Stimulated activated naive CD4-positive, alpha-beta T cell treated with Interleukin-2 at 50 U/mL for 16 hours (primary cell): ENCODE results near the gene AGPAT4.

Source experiments
- DNase-seq: peaks from one replicate; lab custom pipeline; 2025; lab: John Stamatoyannopoulos, UW

The AGPAT4 gene

GRCh38 chr6:161254464-161255253, 19.2 kb downstream of the AGPAT4 start:
- DNase-seq: no peak

DNA sequence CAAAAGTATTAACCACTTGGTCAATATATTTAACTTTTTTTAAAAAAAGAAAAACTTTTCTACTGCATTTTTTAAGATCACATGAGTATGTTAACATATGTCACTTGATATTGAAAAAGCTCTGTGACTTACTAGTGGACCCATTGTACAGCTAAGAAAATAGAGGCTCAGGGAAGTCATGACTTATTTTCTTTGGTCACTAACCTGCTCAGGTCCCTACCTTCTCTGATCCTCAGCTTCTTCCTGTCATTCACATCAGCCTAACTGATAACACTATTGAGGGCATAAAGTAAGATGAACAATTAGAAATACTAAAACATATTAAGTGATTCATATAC, 19.8 kb downstream of the AGPAT4 start:
- no peak for DNase-seq

GRCh38 chr6:161251345-161251744, 22.5 kb downstream of the AGPAT4 start:
- no peak for DNase-seq

- DNase-seq: no peak
Observed at GRCh38 chr6:161249327-161249726, 24.5 kb downstream of the AGPAT4 start.

DNA sequence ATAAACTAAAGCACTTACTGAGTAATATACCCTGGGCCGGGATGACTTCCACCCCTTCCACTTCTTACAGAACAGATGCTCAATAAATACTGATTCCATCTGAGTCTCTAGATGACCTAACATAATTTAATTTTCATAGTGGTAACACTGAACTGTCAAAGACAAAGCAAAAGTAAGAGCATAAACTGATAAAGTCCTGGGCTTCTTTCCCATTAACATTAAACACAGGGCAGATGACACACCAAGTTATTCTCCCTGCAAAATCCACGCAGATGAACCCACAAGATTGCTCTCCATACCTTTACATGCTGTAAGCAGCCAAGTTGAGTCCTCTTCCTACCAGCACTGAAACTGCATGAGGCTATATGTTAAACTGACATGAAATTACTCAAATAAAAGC, 27.1 kb downstream of the AGPAT4 start:
- no peak for DNase-seq

- DNase-seq: no peak
Observed at GRCh38 chr6:161245363-161245762, 28.5 kb downstream of the AGPAT4 start.

DNA sequence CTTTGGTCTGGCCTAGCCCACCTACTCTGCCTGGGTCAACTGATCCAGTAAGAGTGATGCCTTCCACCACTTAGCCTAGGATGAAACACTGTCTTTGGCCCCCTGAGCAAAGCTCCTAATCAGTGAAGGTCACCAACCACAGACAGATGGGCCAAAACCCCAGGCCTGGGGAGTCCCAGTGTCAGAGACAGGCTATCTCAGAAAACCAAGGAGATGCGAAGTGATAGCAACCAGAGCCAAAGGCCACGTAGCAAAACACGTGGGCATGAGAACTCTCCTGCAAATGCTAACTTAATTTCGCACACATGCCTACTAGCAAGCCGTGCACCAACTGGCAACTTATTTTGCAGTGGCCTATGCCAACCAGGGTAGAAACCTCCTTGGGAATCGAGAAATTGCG, 29.1 kb downstream of the AGPAT4 start:
- DNase-seq: no peak

DNA sequence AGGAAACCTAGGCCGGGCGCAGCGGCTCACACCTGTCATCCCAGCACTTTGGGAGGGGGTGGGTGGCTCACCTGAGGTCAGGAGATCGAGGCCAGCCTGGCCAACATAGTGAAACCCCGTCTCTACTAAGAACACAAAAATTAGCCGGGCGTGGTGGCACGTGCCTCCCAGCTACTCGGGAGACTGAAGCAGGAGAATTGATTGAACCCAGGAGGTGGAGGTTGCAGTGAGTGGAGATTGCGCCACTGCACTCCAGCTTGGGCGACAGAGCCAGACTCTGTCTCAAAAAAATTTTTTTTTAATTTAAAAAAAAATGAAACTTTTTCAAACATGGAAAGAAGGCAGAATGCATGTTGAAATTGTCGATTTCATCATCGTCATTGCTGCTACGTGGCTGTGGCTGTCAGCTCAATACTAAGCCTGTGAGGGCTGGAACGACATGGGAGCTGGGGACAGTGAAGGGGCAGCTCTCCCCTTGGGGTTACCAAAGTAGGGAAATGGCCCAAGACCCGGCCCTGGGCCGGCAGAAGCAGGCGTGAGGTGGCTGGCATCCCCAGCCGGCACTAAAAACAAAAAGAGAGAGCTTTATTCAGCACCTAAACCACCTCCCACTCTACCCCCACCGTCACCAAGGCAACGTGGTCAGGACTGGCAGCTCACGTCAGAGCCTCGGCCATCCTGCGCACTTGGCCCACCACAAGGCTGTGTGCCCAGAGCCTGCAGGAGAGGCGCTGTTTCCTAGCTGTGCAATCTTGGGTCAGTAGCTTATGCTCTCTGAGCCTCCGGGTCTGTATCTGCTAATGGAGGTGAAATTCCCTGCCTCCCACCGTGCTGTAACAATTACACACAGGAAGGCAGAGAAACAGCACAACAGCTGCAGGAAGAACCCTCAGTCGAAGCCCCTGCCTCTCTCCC, 30.8 kb downstream of the AGPAT4 start:
- DNase-seq: no peak

- DNase-seq: no peak
Observed at GRCh38 chr6:161242113-161242512, 31.7 kb downstream of the AGPAT4 start.

GRCh38 chr6:161239001-161239400, 34.9 kb downstream of the AGPAT4 start:
- no peak for DNase-seq

- DNase-seq: no peak
Observed at GRCh38 chr6:161238500-161238899, 35.4 kb downstream of the AGPAT4 start.

DNA sequence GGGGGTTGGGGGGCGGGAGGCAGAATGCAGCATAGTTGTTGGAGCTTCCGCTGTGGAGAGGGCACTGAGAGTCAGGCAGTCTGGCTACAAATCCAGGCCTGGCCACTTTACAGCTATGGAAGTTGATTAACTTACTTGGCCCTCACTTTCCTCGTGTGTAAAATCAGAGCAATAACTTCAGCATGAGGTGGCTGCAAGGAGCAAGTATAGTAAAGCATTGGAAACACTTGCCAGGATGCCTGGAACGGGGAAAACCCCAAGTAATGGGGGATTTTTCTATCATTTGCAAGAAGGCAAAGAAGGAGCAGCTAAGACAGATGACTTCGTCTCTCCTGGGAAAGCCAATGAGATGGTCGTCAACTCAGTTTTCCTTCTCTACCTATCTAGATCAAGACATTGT, 35.8 kb downstream of the AGPAT4 start:
- no peak for DNase-seq

GRCh38 chr6:161237176-161237575, 36.7 kb downstream of the AGPAT4 start:
- no peak for DNase-seq

GRCh38 chr6:161235776-161236633, 37.9 kb downstream of the AGPAT4 start:
- DNase-seq: no peak

DNA sequence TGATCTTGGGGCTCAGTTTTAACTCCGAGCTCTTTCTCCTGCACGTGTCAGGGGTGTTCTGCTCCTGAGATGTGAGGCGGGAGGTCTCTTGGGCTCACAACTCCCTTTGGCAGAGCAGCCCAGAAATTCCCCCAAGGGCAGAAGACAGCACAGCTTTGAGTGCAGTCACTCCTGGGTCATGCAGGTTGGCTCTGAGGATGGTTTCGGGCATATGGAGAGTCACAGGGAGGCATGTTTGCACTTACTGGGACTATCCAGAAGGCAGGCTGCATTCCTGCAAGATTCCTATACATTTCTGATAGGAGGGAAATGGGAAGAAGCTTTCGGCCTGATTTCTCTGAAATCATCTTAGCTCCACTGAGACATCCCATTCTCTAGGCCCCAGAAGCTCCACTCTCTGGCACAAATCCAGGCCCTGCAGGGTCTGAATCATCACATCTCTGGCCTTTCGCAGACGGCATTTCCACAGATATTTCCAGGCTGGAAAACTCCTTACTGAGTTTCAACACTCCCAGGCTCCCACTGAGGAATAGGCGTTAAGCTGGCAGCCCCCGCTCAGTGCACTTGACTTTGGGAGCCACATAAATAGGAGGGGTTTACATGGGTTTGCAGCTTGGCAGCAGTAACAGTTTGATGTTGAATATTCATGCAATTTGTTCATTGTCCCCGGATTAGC, 39.7 kb downstream of the AGPAT4 start:
- no peak for DNase-seq

DNA sequence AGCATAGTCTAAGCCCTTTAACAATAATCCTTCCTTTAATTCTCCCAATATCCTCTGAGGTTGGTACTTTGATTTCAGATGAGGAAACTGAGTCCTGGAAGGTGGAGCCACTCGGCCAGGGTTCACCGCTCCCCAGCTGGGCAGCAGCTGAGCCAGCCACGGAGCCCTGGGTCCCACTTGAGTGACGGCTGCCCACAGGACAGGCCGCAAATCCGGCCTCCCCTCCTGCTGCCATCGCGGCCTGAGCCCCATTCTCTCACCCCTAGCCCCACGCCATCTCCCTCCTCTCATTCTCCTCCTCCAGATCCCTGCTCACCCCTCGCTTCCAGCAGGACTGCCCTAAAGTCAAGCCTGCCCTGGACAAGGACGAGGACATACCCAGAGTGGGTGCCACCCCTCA, 41.4 kb downstream of the AGPAT4 start:
- DNase-seq: no peak

- no peak for DNase-seq
Observed at GRCh38 chr6:161232010-161232409, 41.9 kb downstream of the AGPAT4 start.

- no peak for DNase-seq
Observed at GRCh38 chr6:161230339-161230738, 43.5 kb downstream of the AGPAT4 start.

DNA sequence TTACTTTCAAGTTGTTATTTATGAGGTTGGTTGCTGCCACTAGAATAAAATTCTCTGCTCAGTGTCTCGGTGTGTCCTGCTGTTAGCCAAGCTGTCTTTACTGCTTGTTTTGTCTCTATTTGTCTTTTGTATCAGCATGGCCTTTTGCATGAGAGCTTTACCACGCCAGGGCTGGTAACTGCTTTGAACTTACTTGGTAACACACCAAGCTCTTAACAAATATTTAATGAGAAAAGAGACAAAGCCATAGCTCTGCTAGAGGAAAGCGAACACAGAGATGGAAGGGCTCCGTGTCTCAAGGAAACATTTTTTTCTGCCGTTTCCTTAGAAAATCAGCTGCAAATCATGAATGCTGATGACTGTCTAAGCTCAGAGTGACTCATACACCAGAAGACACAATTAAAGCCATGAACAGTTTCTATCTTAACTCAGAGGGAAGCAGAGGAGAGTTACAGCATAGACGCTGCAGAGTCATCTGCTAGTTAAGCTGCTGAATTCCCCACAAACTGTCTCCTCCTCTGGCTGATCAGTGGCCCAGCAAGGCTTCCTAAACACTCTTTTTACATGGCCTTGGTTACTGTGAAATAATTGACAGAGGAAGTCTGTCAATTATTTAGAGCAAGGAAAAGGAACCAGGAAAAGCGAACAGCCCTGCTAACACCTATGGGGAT, 44.8 kb downstream of the AGPAT4 start:
- no peak for DNase-seq

- DNase-seq: no peak
Observed at GRCh38 chr6:161228096-161228495, 45.8 kb downstream of the AGPAT4 start.
